ENCODE results near the gene METTL15.
"Not testable (repeated sequence)": the region's sequence is repeated elsewhere in the genome, so short reads cannot be mapped to it uniquely, and the experiment has no call there.

METTL15 gene

DNA sequence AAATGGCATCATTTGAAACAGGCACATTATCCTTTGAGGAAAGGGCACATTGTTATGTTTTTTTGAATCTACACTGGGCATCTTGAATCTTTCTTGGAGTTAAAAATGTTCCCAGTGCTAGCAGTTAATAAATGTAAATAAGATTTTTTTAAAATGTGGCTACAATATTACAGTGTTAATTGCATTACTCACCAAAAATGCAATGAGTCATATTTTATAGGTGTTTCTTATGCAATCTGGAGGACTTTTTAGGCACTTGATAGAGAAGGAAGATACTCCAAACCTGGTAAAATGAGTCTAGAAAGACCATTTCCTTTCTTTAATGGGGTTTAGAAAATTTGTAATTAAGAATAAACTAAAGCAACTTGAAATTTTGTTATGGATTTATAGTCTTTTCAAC is 238.0 kb downstream of the METTL15 start:
- H3K27ac ChIP-seq (ENCODE audit: insufficient read depth, low read length, poor library complexity, severe bottlenecking): no peak overlapping the region
- no peaks in the 10 kb centered on the region for H3K4me1 ChIP-seq (ENCODE audit: control insufficient read depth, insufficient read depth, low read length, poor library complexity, severe bottlenecking)
- H3K9me3 ChIP-seq (ENCODE audit: control insufficient read depth, low read length): no peaks in the 10 kb centered on the region
- H3K27me3 ChIP-seq (replicated peaks; ENCODE audit: control insufficient read depth, insufficient read depth, low read length, poor library complexity, severe bottlenecking): no peaks in the 10 kb centered on the region
- no peak for DNase-seq
- H3K36me3 ChIP-seq (ENCODE audit: control insufficient read depth, insufficient read depth, low read length): no peaks in the 10 kb centered on the region
- no peak overlapping the region for H3K4me3 ChIP-seq (ENCODE audit: insufficient read depth, low read depth, low read length, poor library complexity, severe bottlenecking)

- Histone ChIP-seq H3K4me3 (ENCODE audit: insufficient read depth, low read depth, low read length, poor library complexity, severe bottlenecking) (no peak overlapping the region), H3K27me3 (replicated peaks; ENCODE audit: control insufficient read depth, insufficient read depth, low read length, poor library complexity, severe bottlenecking) (no peaks in the 10 kb centered on the region), H3K27ac (ENCODE audit: insufficient read depth, low read length, poor library complexity, severe bottlenecking) (no peak overlapping the region), H3K36me3 (ENCODE audit: control insufficient read depth, insufficient read depth, low read length) (no peaks in the 10 kb centered on the region), H3K9me3 (ENCODE audit: control insufficient read depth, low read length) (no peaks in the 10 kb centered on the region), H3K4me1 (ENCODE audit: control insufficient read depth, insufficient read depth, low read length, poor library complexity, severe bottlenecking) (no peaks in the 10 kb centered on the region)
- no peak for DNase-seq
Measured at GRCh38 chr11:28346721-28347120, 238.5 kb downstream of the METTL15 start.

DNA sequence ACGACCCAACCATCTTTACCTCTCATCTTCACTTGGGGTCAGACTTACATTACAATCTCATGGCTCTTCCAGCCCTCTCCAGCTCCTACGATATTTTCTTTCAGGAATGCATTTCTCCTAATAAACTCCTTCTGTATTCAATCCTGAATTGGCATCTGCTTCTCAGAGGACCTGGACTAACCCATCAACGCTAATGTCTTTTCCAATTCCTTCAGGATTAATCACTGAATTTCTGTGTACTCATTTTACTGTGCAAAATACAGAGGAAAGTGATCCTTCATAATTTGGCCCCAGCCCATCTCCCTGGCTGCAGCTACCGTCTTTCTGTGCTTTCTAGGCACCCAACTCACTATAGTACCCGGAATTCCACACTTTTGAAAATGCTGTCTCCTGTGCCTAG is 239.2 kb downstream of the METTL15 start:
- no peaks in the 10 kb centered on the region for H3K9me3 ChIP-seq (ENCODE audit: control insufficient read depth, low read length)
- H3K4me3 ChIP-seq (ENCODE audit: insufficient read depth, low read depth, low read length, poor library complexity, severe bottlenecking): no peak overlapping the region
- no peaks in the 10 kb centered on the region for H3K4me1 ChIP-seq (ENCODE audit: control insufficient read depth, insufficient read depth, low read length, poor library complexity, severe bottlenecking)
- H3K27me3 ChIP-seq (replicated peaks; ENCODE audit: control insufficient read depth, insufficient read depth, low read length, poor library complexity, severe bottlenecking): no peaks in the 10 kb centered on the region
- H3K27ac ChIP-seq (ENCODE audit: insufficient read depth, low read length, poor library complexity, severe bottlenecking): no peak overlapping the region
- no peaks in the 10 kb centered on the region for H3K36me3 ChIP-seq (ENCODE audit: control insufficient read depth, insufficient read depth, low read length)
- no peak for DNase-seq

DNA sequence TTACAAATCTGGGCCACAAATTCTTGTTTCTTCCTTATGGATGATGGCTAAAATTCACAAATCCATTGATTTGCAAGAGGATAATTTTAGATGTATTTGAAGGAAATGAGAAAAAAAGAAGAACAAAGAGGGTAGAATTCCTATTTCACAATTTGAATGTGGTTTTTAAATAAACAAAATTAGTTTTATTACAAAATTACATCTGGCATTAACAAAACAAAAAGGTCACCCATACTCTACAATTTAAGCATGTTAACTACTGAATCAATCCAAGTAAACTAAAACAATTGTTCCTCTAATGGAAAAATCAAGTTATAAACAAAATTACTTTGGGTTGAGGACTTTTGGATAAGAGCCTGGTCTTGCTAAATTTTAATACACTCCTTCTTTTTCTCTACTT is 242.0 kb downstream of the METTL15 start:
- Histone ChIP-seq H3K9me3 (ENCODE audit: control insufficient read depth, low read length) (no peaks in the 10 kb centered on the region), H3K4me1 (ENCODE audit: control insufficient read depth, insufficient read depth, low read length, poor library complexity, severe bottlenecking) (no peaks in the 10 kb centered on the region), H3K27ac (ENCODE audit: insufficient read depth, low read length, poor library complexity, severe bottlenecking) (no peak overlapping the region), H3K36me3 (ENCODE audit: control insufficient read depth, insufficient read depth, low read length) (no peaks in the 10 kb centered on the region), H3K4me3 (ENCODE audit: insufficient read depth, low read depth, low read length, poor library complexity, severe bottlenecking) (no peak overlapping the region), H3K27me3 (replicated peaks; ENCODE audit: control insufficient read depth, insufficient read depth, low read length, poor library complexity, severe bottlenecking) (no peaks in the 10 kb centered on the region)
- no peak for DNase-seq

DNA sequence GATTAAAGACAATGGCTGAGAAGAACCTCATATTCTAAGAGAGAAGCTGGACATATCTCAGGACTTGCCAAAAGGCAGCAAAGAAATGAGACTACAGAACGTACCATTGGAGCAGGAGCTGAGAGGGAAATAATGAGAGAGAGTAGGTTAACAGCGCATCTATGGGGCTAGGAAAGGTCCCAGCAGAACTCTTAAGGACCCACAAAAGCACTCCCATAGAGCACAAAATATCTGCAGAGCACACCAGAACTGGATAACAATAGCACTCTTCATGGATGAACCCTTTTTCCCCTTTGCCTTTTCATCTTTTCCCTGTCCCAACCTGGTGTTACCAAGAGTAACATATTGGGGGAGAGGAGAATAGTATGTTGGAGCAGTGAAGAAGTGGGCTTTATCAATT is 245.8 kb downstream of the METTL15 start:
- no peaks in the 10 kb centered on the region for H3K27me3 ChIP-seq (replicated peaks; ENCODE audit: control insufficient read depth, insufficient read depth, low read length, poor library complexity, severe bottlenecking)
- no peak overlapping the region for H3K4me3 ChIP-seq (ENCODE audit: insufficient read depth, low read depth, low read length, poor library complexity, severe bottlenecking)
- no peaks in the 10 kb centered on the region for H3K36me3 ChIP-seq (ENCODE audit: control insufficient read depth, insufficient read depth, low read length)
- H3K27ac ChIP-seq (ENCODE audit: insufficient read depth, low read length, poor library complexity, severe bottlenecking): no peak overlapping the region
- no peaks in the 10 kb centered on the region for H3K9me3 ChIP-seq (ENCODE audit: control insufficient read depth, low read length)
- DNase-seq: no peak
- H3K4me1 ChIP-seq (ENCODE audit: control insufficient read depth, insufficient read depth, low read length, poor library complexity, severe bottlenecking): no peaks in the 10 kb centered on the region

DNA sequence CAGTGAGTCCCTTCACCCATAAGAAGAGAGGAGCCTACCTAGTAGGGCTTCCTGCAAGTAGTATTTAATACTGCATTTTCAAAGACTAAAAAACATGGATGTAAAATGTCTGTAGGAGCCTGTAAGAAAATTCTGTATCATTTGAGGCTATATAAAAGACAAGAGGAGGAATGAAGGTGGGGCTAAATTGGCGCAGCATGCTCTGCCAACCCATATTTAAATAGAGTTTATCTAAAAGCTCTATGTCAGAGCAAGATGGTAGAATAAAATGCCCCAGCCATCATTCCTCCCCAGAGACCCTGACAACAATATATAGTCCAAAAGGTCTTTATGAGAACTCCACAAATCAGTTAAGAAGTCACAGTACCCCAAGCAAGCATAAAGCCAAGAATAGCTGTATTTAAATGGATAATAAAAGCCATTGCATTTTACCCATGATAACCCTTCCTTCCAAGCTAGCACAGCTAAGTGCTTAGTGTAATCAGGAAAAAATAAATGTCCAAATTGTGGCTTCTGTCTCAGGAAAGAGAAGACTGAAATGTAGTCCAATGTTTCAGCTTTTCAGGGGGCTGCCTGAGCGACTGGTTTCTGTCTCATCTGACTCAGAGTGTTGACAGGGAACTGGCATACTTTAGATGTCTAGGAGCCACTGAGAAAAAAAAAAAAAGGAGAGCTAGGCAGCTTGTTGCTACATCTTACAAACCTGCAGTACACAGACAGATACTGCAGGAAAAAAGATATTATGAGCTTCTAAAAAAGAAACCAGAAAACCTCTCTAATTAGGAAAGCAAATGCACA is 258.6 kb downstream of the METTL15 start:
- no peak overlapping the region for H3K27ac ChIP-seq (ENCODE audit: insufficient read depth, low read length, poor library complexity, severe bottlenecking)
- H3K4me3 ChIP-seq (ENCODE audit: insufficient read depth, low read depth, low read length, poor library complexity, severe bottlenecking): no peak overlapping the region
- H3K9me3 ChIP-seq (ENCODE audit: control insufficient read depth, low read length): peaks cover 4% of the 10 kb centered on the region
- no peaks in the 10 kb centered on the region for H3K27me3 ChIP-seq (replicated peaks; ENCODE audit: control insufficient read depth, insufficient read depth, low read length, poor library complexity, severe bottlenecking)
- H3K4me1 ChIP-seq (ENCODE audit: control insufficient read depth, insufficient read depth, low read length, poor library complexity, severe bottlenecking): no peaks in the 10 kb centered on the region
- no peaks in the 10 kb centered on the region for H3K36me3 ChIP-seq (ENCODE audit: control insufficient read depth, insufficient read depth, low read length)
- no peak for DNase-seq

- not testable (repeated sequence) for H3K36me3 ChIP-seq (ENCODE audit: control insufficient read depth, insufficient read depth, low read length); H3K9me3 ChIP-seq (ENCODE audit: control insufficient read depth, low read length); H3K27ac ChIP-seq (ENCODE audit: insufficient read depth, low read length, poor library complexity, severe bottlenecking); H3K4me1 ChIP-seq (ENCODE audit: control insufficient read depth, insufficient read depth, low read length, poor library complexity, severe bottlenecking); DNase-seq; H3K27me3 ChIP-seq (replicated peaks; ENCODE audit: control insufficient read depth, insufficient read depth, low read length, poor library complexity, severe bottlenecking); H3K4me3 ChIP-seq (ENCODE audit: insufficient read depth, low read depth, low read length, poor library complexity, severe bottlenecking)
Measured at GRCh38 chr11:28378095-28378494, 269.9 kb downstream of the METTL15 start.
